ENCODE data around the gene STK32A.

Gene STK32A

GRCh38 chr5:147427521-147428401 lies 192.9 kb downstream of the STK32A start:
- ATAC-seq, result no peak

DNA sequence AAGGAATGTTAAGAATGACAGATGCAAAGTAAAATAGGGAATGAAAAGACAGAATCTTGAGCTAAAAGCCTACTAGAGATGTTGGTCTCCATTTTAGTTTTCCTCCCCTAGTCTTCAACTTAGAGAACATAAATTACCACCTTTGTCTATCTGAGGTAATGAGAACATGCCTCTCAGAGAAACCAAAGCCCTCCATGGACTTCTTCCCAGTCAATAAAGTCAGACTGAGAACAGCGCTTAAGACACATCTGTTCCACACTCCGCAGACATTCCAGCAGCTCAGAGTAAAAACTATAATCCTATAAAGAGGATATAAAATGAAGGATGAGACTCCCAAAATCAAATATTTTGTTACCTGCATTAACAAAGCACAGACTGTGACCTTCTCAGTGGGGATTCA lies 195.8 kb downstream of the STK32A start:
- no peak for ATAC-seq

GRCh38 chr5:147431586-147431985 lies 196.8 kb downstream of the STK32A start:
- ATAC-seq, result no peak

DNA sequence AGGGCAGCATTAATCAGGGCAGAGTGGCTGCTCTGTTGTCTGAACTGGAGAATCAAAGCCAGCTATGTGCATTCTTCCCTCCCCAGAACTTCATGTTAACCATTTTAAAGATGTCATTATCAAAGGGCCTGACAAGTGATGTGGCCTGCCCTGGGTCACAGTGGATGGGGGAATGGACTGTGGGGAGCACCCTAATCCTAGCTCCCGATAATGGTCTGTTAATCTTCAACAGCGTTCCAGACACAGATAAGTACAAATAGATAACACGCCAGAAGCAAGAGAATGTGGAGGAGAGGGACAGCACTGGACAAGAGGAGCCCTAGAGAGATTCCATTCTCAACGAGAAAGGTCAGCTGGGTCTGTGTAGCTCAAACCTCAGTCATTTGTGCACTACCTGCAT lies 197.5 kb downstream of the STK32A start:
- ATAC-seq, result no peak

GRCh38 chr5:147434049-147434448 lies 199.2 kb downstream of the STK32A start:
- ATAC-seq, result no peak

DNA sequence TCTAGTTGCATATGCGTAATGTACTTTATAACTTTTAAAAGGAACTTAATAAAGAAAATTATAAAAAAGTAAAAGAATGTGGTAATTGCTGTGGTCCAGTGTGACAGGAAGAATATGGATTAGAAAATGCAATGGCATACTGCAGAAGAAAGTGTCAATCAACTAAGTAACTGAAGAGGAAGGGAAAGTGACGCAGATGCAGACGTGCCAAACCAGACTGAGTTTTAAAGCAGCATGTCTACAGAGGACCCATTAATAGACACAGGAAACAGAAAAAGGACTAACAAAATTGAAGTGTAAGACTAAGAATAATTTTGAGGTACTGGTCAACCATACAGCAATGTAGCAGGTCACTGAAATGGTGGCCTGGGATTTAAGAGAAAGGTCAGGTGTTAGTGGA lies 201.8 kb downstream of the STK32A start:
- ATAC-seq, result no peak

DNA sequence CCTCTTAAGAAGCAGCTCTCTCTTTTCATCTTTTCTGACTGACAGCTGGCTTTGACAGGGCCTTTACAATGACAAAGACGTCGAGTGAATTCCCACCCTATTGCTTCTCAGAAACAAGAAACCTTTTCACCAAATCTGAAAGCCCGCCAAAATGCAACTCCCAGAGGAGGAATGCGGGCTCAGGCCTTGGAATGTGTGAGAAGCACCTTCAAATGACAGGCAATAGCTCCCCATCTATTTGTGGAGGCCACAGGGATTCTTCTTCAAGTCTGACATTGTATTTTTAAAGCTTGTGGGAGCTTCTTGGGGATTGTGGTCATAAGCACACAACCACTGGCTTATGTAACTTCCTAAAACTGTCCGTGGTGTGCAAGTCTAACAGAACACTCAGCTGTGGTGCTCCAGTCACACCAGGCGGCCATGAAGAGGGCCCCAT lies 202.4 kb downstream of the STK32A start:
- ATAC-seq, result no peak
